GM19452 (cell line): ENCODE results near the gene EPB41L4B.

Experiments used
- ATAC-seq: cut with Tn5 transposase; IDR thresholded peaks from one replicate; pipeline ENCODE4 v1.9.1; 2021; ENCODE audit not compliant: unreplicated experiment

The EPB41L4B gene

GRCh38 chr9:109206670-109207069 is 114.2 kb downstream of the EPB41L4B start:
- no peak for ATAC-seq

GRCh38 chr9:109205526-109205925 is 115.3 kb downstream of the EPB41L4B start:
- ATAC-seq = no peak

GRCh38 chr9:109203761-109204360 is 117.0 kb downstream of the EPB41L4B start:
- no peak for ATAC-seq

- ATAC-seq = no peak
These were observed 121.2 kb downstream of the EPB41L4B start for GRCh38 chr9:109199676-109200075.

GRCh38 chr9:109198736-109199382 is 122.0 kb downstream of the EPB41L4B start:
- ATAC-seq = no peak

GRCh38 chr9:109193974-109194556 is 126.8 kb downstream of the EPB41L4B start:
- no peak for ATAC-seq

GRCh38 chr9:109192732-109193361 is 128.0 kb downstream of the EPB41L4B start:
- ATAC-seq = no peak

GRCh38 chr9:109191746-109192145 is 129.1 kb downstream of the EPB41L4B start:
- ATAC-seq = no peak

- no peak for ATAC-seq
These were observed 130.7 kb downstream of the EPB41L4B start for GRCh38 chr9:109190151-109190550.

- ATAC-seq = no peak
These were observed 133.9 kb downstream of the EPB41L4B start for GRCh38 chr9:109186857-109187520.

GRCh38 chr9:109182940-109183798 is 137.7 kb downstream of the EPB41L4B start:
- no peak for ATAC-seq

GRCh38 chr9:109182550-109182939 is 138.3 kb downstream of the EPB41L4B start:
- no peak for ATAC-seq

GRCh38 chr9:109181284-109181683 is 139.6 kb downstream of the EPB41L4B start:
- ATAC-seq = peak; percentile 91

- no peak for ATAC-seq
These were observed 140.9 kb downstream of the EPB41L4B start for GRCh38 chr9:109179801-109180523.

- ATAC-seq = no peak
These were observed 143.9 kb downstream of the EPB41L4B start for GRCh38 chr9:109176963-109177362.

- no peak for ATAC-seq
These were observed 144.5 kb downstream of the EPB41L4B start for GRCh38 chr9:109176386-109176785.

GRCh38 chr9:109172935-109173334 is 147.9 kb downstream of the EPB41L4B start:
- ATAC-seq = no peak

GRCh38 chr9:109171926-109172325 is 148.9 kb downstream of the EPB41L4B start:
- no peak for ATAC-seq

- no peak for ATAC-seq
These were observed 152.7 kb downstream of the EPB41L4B start for GRCh38 chr9:109168170-109168569.

- no peak for ATAC-seq
These were observed 153.1 kb downstream of the EPB41L4B start for GRCh38 chr9:109167716-109168115.
